HepG2 (cell line): ENCODE results near the gene ZFP36L2. TPM values are rescaled to one million over a fixed set of nuclear protein-coding genes. Genes with fewer than 3 reads are reported as not detected.

Source experiments
- AGO1 ChIP-seq: fragments of 200-400 bp; formaldehyde crosslinking; IDR thresholded peaks from 2 replicates; pipeline ENCODE4 v1.6.1; 2017; ENCODE audit warnings: mild to moderate bottlenecking, low read depth, low read length, moderate library complexity; ENCODE audit not compliant: poor library complexity, severe bottlenecking
- ARHGAP35 ChIP-seq: sonication (generic); formaldehyde crosslinking; IDR thresholded peaks from 2 replicates; pipeline ENCODE4 v1.9.0; 2022; ENCODE audit warnings: mild to moderate bottlenecking, inconsistent platforms, moderate library complexity, missing genetic modification reagents, borderline replicate concordance
- FOXA1 ChIP-seq, 2 experiments: fragments of 450-650 bp in 1 of 2; sonication (generic) in 1 of 2; formaldehyde crosslinking in 1 of 2; IDR thresholded peaks; 2 replicates each; pipeline versions ENCODE4 v1.4.0 to v1.6.1; 2016 to 2020; ENCODE audit warnings: missing genetic modification reagents in 1 of 2
- KDM2A ChIP-seq: sonication (generic); formaldehyde crosslinking; IDR thresholded peaks from 2 replicates; pipeline ENCODE4 v1.4.0; 2020; ENCODE audit warnings: low read depth, missing genetic modification reagents, borderline replicate concordance
- PLRG1 ChIP-seq: fragments of 450-650 bp; conservative IDR thresholded peaks from 2 replicates; pipeline ENCODE4 v1.6.1; 2016
- PPARG ChIP-seq: conservative IDR thresholded peaks from 2 replicates; pipeline ENCODE4 v1.6.1; 2016; ENCODE audit warnings: missing biosample characterization, missing genetic modification reagents
- RERE ChIP-seq: IDR thresholded peaks from 2 replicates; pipeline ENCODE4 v1.6.1; 2016; ENCODE audit warnings: low read depth, missing genetic modification reagents, missing compliant biosample characterization
- RXRB ChIP-seq: IDR thresholded peaks from 2 replicates; pipeline ENCODE4 v1.6.1; 2016; ENCODE audit warnings: borderline replicate concordance, missing genetic modification reagents, missing compliant biosample characterization
- SP1 ChIP-seq, 2 experiments: fragments of 450-650 bp in 1 of 2; sonication (generic) in 1 of 2; formaldehyde crosslinking in 1 of 2; IDR thresholded peaks; 2 replicates each; pipeline versions ENCODE4 v1.4.0 to v1.6.1; 2016 to 2020; ENCODE audit warnings: missing genetic modification reagents in 1 of 2
- STAT5B ChIP-seq: sonication (generic); formaldehyde crosslinking; IDR thresholded peaks from 2 replicates; pipeline ENCODE4 v1.4.0; 2020; ENCODE audit warnings: missing genetic modification reagents
- ZNF264 ChIP-seq: sonication (generic); formaldehyde crosslinking; IDR thresholded peaks from 2 replicates; pipeline ENCODE4 v1.4.0; 2020; ENCODE audit warnings: missing genetic modification reagents
- ZNF3 ChIP-seq: IDR thresholded peaks from 2 replicates; pipeline ENCODE4 v1.7.0; 2017; ENCODE audit warnings: inconsistent platforms
- ZNF331 ChIP-seq: sonication (generic); formaldehyde crosslinking; IDR thresholded peaks from 2 replicates; pipeline ENCODE4 v1.4.0; 2020; ENCODE audit warnings: missing genetic modification reagents
- ZNF510 ChIP-seq: sonication (generic); formaldehyde crosslinking; IDR thresholded peaks from 2 replicates; pipeline ENCODE4 v1.4.0; 2020; ENCODE audit warnings: low read depth, mild to moderate bottlenecking, missing genetic modification reagents
- ZNF552 ChIP-seq: sonication (generic); formaldehyde crosslinking; IDR thresholded peaks from 2 replicates; pipeline ENCODE4 v1.9.0; 2022; ENCODE audit warnings: missing genetic modification reagents, mild to moderate bottlenecking, borderline replicate concordance
- ZNF850 ChIP-seq: sonication (generic); formaldehyde crosslinking; conservative IDR thresholded peaks from 2 replicates; pipeline ENCODE4 v1.9.0; 2021; ENCODE audit warnings: mild to moderate bottlenecking, missing genetic modification reagents
- polyA plus RNA-seq, 8 experiments: library from polyadenylated mRNA; depleted of rRNA in 3 of 8; stranded (reverse) in 7 of 8; unstranded in 1 of 8; fragments of >200 nt; fragmentation: Illumina TruSeq in 4 of 8; extraction: Trizol in 4 of 8; gene quantifications; 2 replicates each; pipeline versions ENCODE4 v1.2.1 to v1.2.3, GENCODE V29; 2011 to 2016; ENCODE audit warnings: low read depth in 4 of 8, missing spikeins in 1 of 8, mixed read lengths in 1 of 8; ENCODE audit not compliant: insufficient read depth in 1 of 8
- total RNA-seq, 5 experiments: library from RNA; depleted of rRNA; stranded (reverse); fragments of >200 nt; fragmentation: Illumina TruSeq; extraction: Trizol; gene quantifications; 2 replicates each; pipeline ENCODE4 v1.2.3, GENCODE V29; 2016; ENCODE audit warnings: low read depth in 1 of 5
- TF ChIP-seq, protein P1 (sequence below): IDR thresholded peaks from 2 replicates; pipeline ENCODE4 v1.6.1; 2016; ENCODE audit warnings: mild to moderate bottlenecking
- TF ChIP-seq, protein P2 (sequence below): sonication (generic); formaldehyde crosslinking; conservative IDR thresholded peaks from 2 replicates; pipeline ENCODE4 v1.4.0; 2020; ENCODE audit warnings: missing genetic modification reagents

ZFP36L2 gene
- total and polyA plus RNA-seq, 2 of the 13 experiments (the other 11 are each of a cell fraction or from before 2014, with no cell fraction given) = 11.2 to 21.8 TPM

DNA sequence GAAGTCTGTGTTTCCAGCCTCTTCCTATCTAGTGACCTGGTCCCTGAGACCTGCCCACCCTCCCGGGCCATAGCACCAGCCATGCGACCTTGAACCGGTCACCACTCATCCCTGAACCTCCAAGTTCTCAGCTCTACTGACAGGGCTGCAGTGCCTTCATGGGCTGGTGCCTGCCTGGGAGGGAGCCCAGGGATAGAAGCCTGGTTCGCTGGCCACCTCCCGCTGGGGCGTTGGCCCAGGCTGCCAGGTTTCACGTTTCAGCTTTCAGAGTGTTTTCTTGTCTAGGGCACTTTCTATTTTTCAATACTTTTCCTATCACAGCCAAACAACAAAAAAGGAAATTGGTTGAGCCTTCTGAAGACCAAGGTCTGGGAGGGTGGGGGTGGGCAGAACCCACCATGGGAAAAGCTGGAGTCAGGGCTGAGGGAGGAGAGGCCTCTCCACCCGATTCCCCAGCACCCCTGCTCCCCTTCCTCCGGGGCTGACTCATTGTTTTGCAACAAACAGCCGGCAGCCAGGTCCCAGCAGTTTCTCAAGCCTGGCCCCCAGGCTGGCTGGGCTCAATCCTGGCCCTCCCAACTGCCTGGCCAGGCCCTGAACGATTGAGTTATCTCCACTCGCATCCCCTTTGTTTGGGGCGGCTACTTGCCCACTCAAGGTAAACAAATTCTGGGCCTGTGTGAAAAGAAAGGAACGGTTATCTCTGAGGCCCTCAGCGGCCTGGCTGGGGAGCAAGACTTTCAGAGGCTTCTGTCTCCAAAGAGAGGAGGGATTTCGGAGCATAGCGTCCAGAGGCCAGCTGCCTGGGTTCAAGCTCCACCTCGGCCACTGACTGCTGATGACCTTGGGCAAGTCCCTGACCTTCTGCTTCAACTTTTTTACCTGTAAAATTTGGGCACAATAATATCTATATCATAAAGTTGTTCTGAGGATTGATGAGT, 47.5 kb downstream of the ZFP36L2 start (continued):
- TF ChIP-seq, protein P1, sequence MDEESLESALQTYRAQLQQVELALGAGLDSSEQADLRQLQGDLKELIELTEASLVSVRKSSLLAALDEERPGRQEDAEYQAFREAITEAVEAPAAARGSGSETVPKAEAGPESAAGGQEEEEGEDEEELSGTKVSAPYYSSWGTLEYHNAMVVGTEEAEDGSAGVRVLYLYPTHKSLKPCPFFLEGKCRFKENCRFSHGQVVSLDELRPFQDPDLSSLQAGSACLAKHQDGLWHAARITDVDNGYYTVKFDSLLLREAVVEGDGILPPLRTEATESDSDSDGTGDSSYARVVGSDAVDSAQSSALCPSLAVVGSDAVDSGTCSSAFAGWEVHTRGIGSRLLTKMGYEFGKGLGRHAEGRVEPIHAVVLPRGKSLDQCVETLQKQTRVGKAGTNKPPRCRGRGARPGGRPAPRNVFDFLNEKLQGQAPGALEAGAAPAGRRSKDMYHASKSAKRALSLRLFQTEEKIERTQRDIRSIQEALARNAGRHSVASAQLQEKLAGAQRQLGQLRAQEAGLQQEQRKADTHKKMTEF (CRISPR knock-in tag) = peak; percentile 87
- TF ChIP-seq ZNF264 (CRISPR knock-in tag) (no peak; the same call in 1 of the 2 replicates), ZNF552 (CRISPR knock-in tag) (no peak), STAT5B (CRISPR knock-in tag) (0 out of 2 replicates have a peak, but pooled peaks have one; percentile 51), PLRG1 (no peak), ARHGAP35 (CRISPR knock-in tag) (no peak), KDM2A (CRISPR knock-in tag) (peak; percentile 90), ZNF331 (CRISPR knock-in tag) (peak; percentile 75; the same call in 1 of the 2 replicates), ZNF3 (CRISPR knock-in tag) (peak; percentile 59), SP1 (IDR thresholded peaks at IDR 0.05) (no peak), SP1 (CRISPR knock-in tag; IDR thresholded peaks at IDR 0.05) (peak; percentile 19; the same call in 1 of the 2 replicates), FOXA1 (IDR thresholded peaks at IDR 0.05) (no peak), FOXA1 (CRISPR knock-in tag; IDR thresholded peaks at IDR 0.05) (peak; percentile 68), ZNF510 (CRISPR knock-in tag) (peak; percentile 58; the same call in 1 of the 2 replicates), RERE (CRISPR knock-in tag) (peak; percentile 44; the same call in 1 of the 2 replicates), RXRB (CRISPR knock-in tag) (peak; percentile 53), PPARG (CRISPR knock-in tag) (peak; percentile 29; the same call in 1 of the 2 replicates), AGO1 (peak; percentile 32), ZNF850 (CRISPR knock-in tag) (no peak)
- TF ChIP-seq, protein P2, sequence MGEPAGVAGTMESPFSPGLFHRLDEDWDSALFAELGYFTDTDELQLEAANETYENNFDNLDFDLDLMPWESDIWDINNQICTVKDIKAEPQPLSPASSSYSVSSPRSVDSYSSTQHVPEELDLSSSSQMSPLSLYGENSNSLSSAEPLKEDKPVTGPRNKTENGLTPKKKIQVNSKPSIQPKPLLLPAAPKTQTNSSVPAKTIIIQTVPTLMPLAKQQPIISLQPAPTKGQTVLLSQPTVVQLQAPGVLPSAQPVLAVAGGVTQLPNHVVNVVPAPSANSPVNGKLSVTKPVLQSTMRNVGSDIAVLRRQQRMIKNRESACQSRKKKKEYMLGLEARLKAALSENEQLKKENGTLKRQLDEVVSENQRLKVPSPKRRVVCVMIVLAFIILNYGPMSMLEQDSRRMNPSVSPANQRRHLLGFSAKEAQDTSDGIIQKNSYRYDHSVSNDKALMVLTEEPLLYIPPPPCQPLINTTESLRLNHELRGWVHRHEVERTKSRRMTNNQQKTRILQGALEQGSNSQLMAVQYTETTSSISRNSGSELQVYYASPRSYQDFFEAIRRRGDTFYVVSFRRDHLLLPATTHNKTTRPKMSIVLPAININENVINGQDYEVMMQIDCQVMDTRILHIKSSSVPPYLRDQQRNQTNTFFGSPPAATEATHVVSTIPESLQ (CRISPR knock-in tag) = no peak
